Mesothelial cell of epicardium (in vitro differentiated cells): ENCODE data around the gene SORCS1. TPM values are rescaled to one million over a fixed set of nuclear protein-coding genes. Genes with fewer than 3 reads are reported as not detected.

Experiments
- DNase-seq, 2 experiments: peaks; one replicate each; pipeline ENCODE4 v3.0.0; 2021; ENCODE audit warnings: low spot score in 2 of 2; ENCODE audit not compliant: unreplicated experiment in 2 of 2
- H3K27ac Mint-ChIP-seq: 2 replicates; pipeline ENCODE4 v1.8.0; 2021; ENCODE audit warnings: mixed read lengths
- H3K27me3 Mint-ChIP-seq: 2 replicates; pipeline ENCODE4 v1.8.0; 2021; ENCODE audit warnings: low read depth, mixed read lengths
- H3K36me3 Mint-ChIP-seq: 2 replicates; pipeline ENCODE4 v1.8.0; 2021; ENCODE audit warnings: mixed read lengths
- H3K4me1 Mint-ChIP-seq: 2 replicates; pipeline ENCODE4 v1.8.0; 2021; ENCODE audit warnings: mixed read lengths
- H3K4me3 Mint-ChIP-seq: 2 replicates; pipeline ENCODE4 v1.8.0; 2021; ENCODE audit warnings: mild to moderate bottlenecking, moderate library complexity, mixed read lengths
- H3K9me3 Mint-ChIP-seq: 2 replicates; pipeline ENCODE4 v1.8.0; 2021; ENCODE audit warnings: mixed read lengths
- CTCF ChIP-seq: fragments of 200-600 bp; sonication (generic); IDR thresholded peaks from one replicate; pipeline ENCODE4 v1.5.0; 2021; ENCODE audit warnings: antibody characterized with exemption; ENCODE audit not compliant: unreplicated experiment
- total RNA-seq: library from RNA; stranded (reverse); gene quantifications from 3 replicates; pipeline ENCODE4 v1.2.1, GENCODE V29; 2021

The SORCS1 gene
- total RNA-seq, 1 donor from 2014 or later, result 0.78 TPM

- H3K4me1 Mint-ChIP-seq, result no peaks in the 10 kb centered on the region
- no peak overlapping the region for H3K27ac Mint-ChIP-seq
- no peak for DNase-seq
- no peak for TF ChIP-seq CTCF
- H3K36me3 Mint-ChIP-seq, result no peaks in the 10 kb centered on the region
- H3K9me3 Mint-ChIP-seq, result no peaks in the 10 kb centered on the region
- H3K4me3 Mint-ChIP-seq, result no peak overlapping the region
- no peaks in the 10 kb centered on the region for H3K27me3 Mint-ChIP-seq
Measured at GRCh38 chr10:106555599-106555998, 608.9 kb downstream of the SORCS1 start.

GRCh38 chr10:106551501-106552062, 612.9 kb downstream of the SORCS1 start:
- H3K4me1 Mint-ChIP-seq, result no peaks in the 10 kb centered on the region
- no peak overlapping the region for H3K27ac Mint-ChIP-seq
- no peaks in the 10 kb centered on the region for H3K36me3 Mint-ChIP-seq
- DNase-seq, result no peak
- no peak for TF ChIP-seq CTCF
- H3K9me3 Mint-ChIP-seq, result no peaks in the 10 kb centered on the region
- no peaks in the 10 kb centered on the region for H3K27me3 Mint-ChIP-seq
- no peak overlapping the region for H3K4me3 Mint-ChIP-seq

- H3K4me3 Mint-ChIP-seq, result no peak overlapping the region
- no peak for DNase-seq
Measured at GRCh38 chr10:106548832-106549231, 615.7 kb downstream of the SORCS1 start.

GRCh38 chr10:106547047-106547635, 617.4 kb downstream of the SORCS1 start:
- H3K36me3 Mint-ChIP-seq, result no peaks in the 10 kb centered on the region
- no peak for TF ChIP-seq CTCF
- H3K4me3 Mint-ChIP-seq, result no peak overlapping the region
- no peak for DNase-seq
- H3K4me1 Mint-ChIP-seq, result no peaks in the 10 kb centered on the region
- H3K27me3 Mint-ChIP-seq, result no peaks in the 10 kb centered on the region
- H3K27ac Mint-ChIP-seq, result no peak overlapping the region
- H3K9me3 Mint-ChIP-seq, result no peaks in the 10 kb centered on the region

More at GRCh38 chr10:106548832-106549231, 615.7 kb downstream of the SORCS1 start:
- Mint-ChIP-seq H3K4me1 (no peaks in the 10 kb centered on the region), H3K27me3 (no peaks in the 10 kb centered on the region), H3K9me3 (no peaks in the 10 kb centered on the region), H3K27ac (no peak overlapping the region), H3K36me3 (no peaks in the 10 kb centered on the region)
- no peak for TF ChIP-seq CTCF

GRCh38 chr10:106542461-106542860, 622.0 kb downstream of the SORCS1 start:
- TF ChIP-seq CTCF, result no peak
- Mint-ChIP-seq H3K27me3 (no peaks in the 10 kb centered on the region), H3K4me3 (no peak overlapping the region), H3K36me3 (no peaks in the 10 kb centered on the region), H3K9me3 (no peaks in the 10 kb centered on the region), H3K4me1 (no peaks in the 10 kb centered on the region), H3K27ac (no peak overlapping the region)
- DNase-seq, result no peak
